SU-DHL-6 (cell line): ENCODE results near the gene ZWILCH.

Experiments
- CTCF ChIP-seq: fragments of 200-600 bp; sonication (generic); IDR thresholded peaks from one replicate; pipeline ENCODE4 v1.5.1; 2017; ENCODE audit warnings: antibody characterized with exemption, mild to moderate bottlenecking, low read length, moderate library complexity; ENCODE audit not compliant: insufficient read depth, poor library complexity, severe bottlenecking
- EZH2phosphoT487 ChIP-seq: fragments of 200-600 bp; sonication (generic), shearing (Covaris generic); conservative IDR thresholded peaks from 2 replicates; pipeline ENCODE4 v1.6.1; 2018; ENCODE audit warnings: mild to moderate bottlenecking, antibody characterized with exemption, low read length, moderate library complexity, mixed read lengths

DNA sequence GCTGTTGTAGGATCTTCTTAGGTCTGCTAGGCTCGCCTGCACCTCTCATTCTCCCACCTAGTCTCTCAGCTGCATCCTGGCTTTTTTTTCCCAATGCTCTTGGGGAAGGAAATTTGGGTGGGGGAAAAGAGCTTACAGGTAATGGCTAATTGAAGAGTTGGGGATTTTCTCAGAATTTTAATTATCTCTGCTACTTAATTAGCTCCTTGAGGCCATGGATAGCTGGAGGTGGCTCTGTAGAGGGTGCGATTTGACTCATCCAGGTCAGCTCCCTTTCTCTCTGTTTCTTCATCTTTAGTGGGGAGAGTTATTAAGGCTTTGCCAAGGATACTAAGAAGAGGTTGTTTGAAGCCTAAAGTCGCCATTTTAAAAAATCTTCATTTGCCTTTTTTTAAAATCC lies 30.2 kb upstream of the ZWILCH start:
- TF ChIP-seq CTCF (no peak), EZH2phosphoT487 (no peak)
